Measurements from ENCODE around the gene PLD3. TPM values are rescaled to one million over a fixed set of nuclear protein-coding genes. Genes with fewer than 3 reads are reported as not detected.

Gene PLD3
- total RNA-seq, 2 donors from 2014 or later, result 59.7 to 78.3 TPM

GRCh38 chr19:40380199-40381037, 31.9 kb downstream of the PLD3 start:
- no peaks in the 10 kb centered on the region for H3K4me1 Mint-ChIP-seq
- peaks cover 3% of the 10 kb centered on the region for H3K36me3 Mint-ChIP-seq (ENCODE audit: low read depth)
- H3K27me3 Mint-ChIP-seq, result no peaks in the 10 kb centered on the region
- H3K27ac Mint-ChIP-seq, result no peak overlapping the region
- no peak overlapping the region for H3K4me3 Mint-ChIP-seq
- no peaks in the 10 kb centered on the region for H3K9me3 Mint-ChIP-seq
- ATAC-seq (replicated peaks), result no peak

GRCh38 chr19:40381321-40381720, 32.8 kb downstream of the PLD3 start:
- no peaks in the 10 kb centered on the region for H3K9me3 Mint-ChIP-seq
- H3K4me1 Mint-ChIP-seq, result no peaks in the 10 kb centered on the region
- no peak overlapping the region for H3K4me3 Mint-ChIP-seq
- no peak for ATAC-seq (replicated peaks)
- no peak overlapping the region for H3K27ac Mint-ChIP-seq
- H3K36me3 Mint-ChIP-seq (ENCODE audit: low read depth), result no peaks in the 10 kb centered on the region
- no peaks in the 10 kb centered on the region for H3K27me3 Mint-ChIP-seq

- Mint-ChIP-seq H3K27ac (no peak overlapping the region), H3K4me3 (no peak overlapping the region)
- no peak for ATAC-seq (replicated peaks)
Observed at GRCh38 chr19:40383668-40384248, 35.3 kb downstream of the PLD3 start.

GRCh38 chr19:40387155-40387554, 38.7 kb downstream of the PLD3 start:
- ATAC-seq (replicated peaks), result no peak
- Mint-ChIP-seq H3K27ac (no peak overlapping the region), H3K27me3 (no peaks in the 10 kb centered on the region)

More at GRCh38 chr19:40383668-40384248, 35.3 kb downstream of the PLD3 start:
- Mint-ChIP-seq H3K9me3 (no peaks in the 10 kb centered on the region), H3K4me1 (no peaks in the 10 kb centered on the region), H3K36me3 (ENCODE audit: low read depth) (no peaks in the 10 kb centered on the region), H3K27me3 (no peaks in the 10 kb centered on the region)

GRCh38 chr19:40388481-40388880, 40.0 kb downstream of the PLD3 start:
- H3K4me1 Mint-ChIP-seq, result peaks cover 4% of the 10 kb centered on the region
- H3K9me3 Mint-ChIP-seq, result no peaks in the 10 kb centered on the region
- H3K27ac Mint-ChIP-seq, result no peak overlapping the region
- H3K27me3 Mint-ChIP-seq, result no peaks in the 10 kb centered on the region
- ATAC-seq (replicated peaks), result no peak
- no peak overlapping the region for H3K4me3 Mint-ChIP-seq
- H3K36me3 Mint-ChIP-seq (ENCODE audit: low read depth), result no peaks in the 10 kb centered on the region

More at GRCh38 chr19:40387155-40387554, 38.7 kb downstream of the PLD3 start:
- Mint-ChIP-seq H3K36me3 (ENCODE audit: low read depth) (no peaks in the 10 kb centered on the region), H3K4me3 (no peak overlapping the region), H3K4me1 (no peaks in the 10 kb centered on the region), H3K9me3 (no peaks in the 10 kb centered on the region)

- ATAC-seq (replicated peaks), result no peak
- Mint-ChIP-seq H3K36me3 (ENCODE audit: low read depth) (no peaks in the 10 kb centered on the region), H3K9me3 (no peaks in the 10 kb centered on the region), H3K4me1 (peaks cover 4% of the 10 kb centered on the region), H3K27me3 (no peaks in the 10 kb centered on the region), H3K27ac (no peak overlapping the region), H3K4me3 (no peak overlapping the region)
Observed at GRCh38 chr19:40389404-40390083, 41.0 kb downstream of the PLD3 start.

GRCh38 chr19:40390084-40390742, 41.7 kb downstream of the PLD3 start, which contains the start of gene HIPK4:
HIPK4 (minus strand) TSS chr19:40390181; CDS start chr19:40389902, 279 bp downstream.
- Mint-ChIP-seq H3K36me3 (ENCODE audit: low read depth) (no peaks in the 10 kb centered on the region), H3K27ac (peak within 1 kb of the TSS; percentile 56)
- no peak for ATAC-seq (replicated peaks)

GRCh38 chr19:40392123-40392522, 43.6 kb downstream of the PLD3 start:
- Mint-ChIP-seq H3K9me3 (no peaks in the 10 kb centered on the region), H3K27me3 (no peaks in the 10 kb centered on the region), H3K4me3 (no peak overlapping the region)

More at GRCh38 chr19:40390084-40390742, 41.7 kb downstream of the PLD3 start, which contains the start of gene HIPK4:
- Mint-ChIP-seq H3K27me3 (no peaks in the 10 kb centered on the region), H3K9me3 (no peaks in the 10 kb centered on the region), H3K4me3 (no peak within 1 kb of the TSS), H3K4me1 (peaks cover 4% of the 10 kb centered on the region)

GRCh38 chr19:40392894-40393517, 44.5 kb downstream of the PLD3 start:
- Mint-ChIP-seq H3K36me3 (ENCODE audit: low read depth) (no peaks in the 10 kb centered on the region), H3K9me3 (no peaks in the 10 kb centered on the region), H3K27ac (peak overlapping the region; percentile 76), H3K27me3 (no peaks in the 10 kb centered on the region), H3K4me1 (peaks cover 4% of the 10 kb centered on the region), H3K4me3 (no peak overlapping the region)
- no peak for ATAC-seq (replicated peaks)

More at GRCh38 chr19:40392123-40392522, 43.6 kb downstream of the PLD3 start:
- ATAC-seq (replicated peaks), result no peak
- Mint-ChIP-seq H3K4me1 (peaks cover 4% of the 10 kb centered on the region), H3K36me3 (ENCODE audit: low read depth) (no peaks in the 10 kb centered on the region), H3K27ac (peak overlapping the region; percentile 76)

GRCh38 chr19:40393894-40394815, 45.7 kb downstream of the PLD3 start:
- Mint-ChIP-seq H3K27me3 (no peaks in the 10 kb centered on the region), H3K27ac (no peak overlapping the region), H3K4me3 (no peak overlapping the region), H3K4me1 (peaks cover 9% of the 10 kb centered on the region), H3K9me3 (no peaks in the 10 kb centered on the region), H3K36me3 (ENCODE audit: low read depth) (no peaks in the 10 kb centered on the region)
- ATAC-seq (replicated peaks), result no peak

- ATAC-seq (replicated peaks), result no peak
- Mint-ChIP-seq H3K27me3 (no peaks in the 10 kb centered on the region), H3K36me3 (ENCODE audit: low read depth) (no peaks in the 10 kb centered on the region), H3K4me3 (no peak overlapping the region), H3K9me3 (no peaks in the 10 kb centered on the region), H3K27ac (no peak overlapping the region), H3K4me1 (peaks cover 12% of the 10 kb centered on the region)
Observed at GRCh38 chr19:40394816-40395210, 46.3 kb downstream of the PLD3 start.

GRCh38 chr19:40395956-40396355, 47.5 kb downstream of the PLD3 start:
- Mint-ChIP-seq H3K4me1 (peaks cover 12% of the 10 kb centered on the region), H3K36me3 (ENCODE audit: low read depth) (no peaks in the 10 kb centered on the region), H3K27me3 (no peaks in the 10 kb centered on the region), H3K9me3 (no peaks in the 10 kb centered on the region), H3K27ac (no peak overlapping the region), H3K4me3 (no peak overlapping the region)
- ATAC-seq (replicated peaks), result no peak

GRCh38 chr19:40396886-40397567, 48.5 kb downstream of the PLD3 start:
- H3K27me3 Mint-ChIP-seq, result no peaks in the 10 kb centered on the region
- ATAC-seq (replicated peaks), result no peak

More at GRCh38 chr19:40396886-40397567, 48.5 kb downstream of the PLD3 start:
- Mint-ChIP-seq H3K4me3 (no peak overlapping the region), H3K27ac (no peak overlapping the region), H3K4me1 (peaks cover 12% of the 10 kb centered on the region), H3K36me3 (ENCODE audit: low read depth) (no peaks in the 10 kb centered on the region), H3K9me3 (no peaks in the 10 kb centered on the region)
